SK-N-MC (cell line): ENCODE measurements around the gene DNAH8.

Experiments used
- EZH2 ChIP-seq: fragments of 200-600 bp; sonication (generic); IDR thresholded peaks from one replicate; pipeline ENCODE4 v1.6.1; 2017; ENCODE audit warnings: antibody characterized with exemption
- FOXP2 ChIP-seq: optimal IDR thresholded peaks from 2 replicates; pipeline ENCODE3; 2011; ENCODE audit warnings: mild to moderate bottlenecking, moderate library complexity; ENCODE audit not compliant: insufficient read depth; ENCODE audit errors: extremely low read length, control extremely low read depth
- POLR2AphosphoS5 ChIP-seq: IDR thresholded peaks from 2 replicates; pipeline ENCODE4 v1.6.1; 2012; ENCODE audit warnings: mild to moderate bottlenecking, low read depth, low read length, borderline replicate concordance

- TF ChIP-seq EZH2 (no peak), POLR2AphosphoS5 (no peak), FOXP2 (no peak)
Observed at GRCh38 chr6:38728203-38728602, 13.1 kb downstream of the DNAH8 start.
